Natural killer cell (primary cell): ENCODE data around the gene UGT1A8. TPM values are rescaled to one million over a fixed set of nuclear protein-coding genes. Genes with fewer than 3 reads are reported as not detected.
"Not testable (repeated sequence)": the region's sequence is repeated elsewhere in the genome, so short reads cannot be mapped to it uniquely, and the experiment has no call there.

ENCODE experiments used
- ATAC-seq, 3 donors: fragments of 150-1000 bp in 2 of 3; fragments of 200-7000 bp in 1 of 3; cut with Tn5 transposase; 1 replicate in 1 of 3; 2 replicates in 2 of 3; pipeline ENCODE4 v1.10.0; 2021; ENCODE audit warnings: mild to moderate bottlenecking in 2 of 3, moderate library complexity in 2 of 3
- DNase-seq, 2 donors: peaks; one replicate each; pipeline versions ENCODE4 v3.0.0 to v3.0.0-alpha.2; 2013 to 2021; ENCODE audit warnings: mixed read lengths in 1 of 2
- H3K27ac ChIP-seq: one replicate; pipeline ENCODE4 v1.5.1; 2013; ENCODE audit warnings: mild to moderate bottlenecking, low read length
- H3K27me3 ChIP-seq: one replicate; pipeline ENCODE4 v1.6.1; 2013; ENCODE audit warnings: low read length; ENCODE audit not compliant: control insufficient read depth, insufficient read depth
- H3K36me3 ChIP-seq: one replicate; pipeline ENCODE4 v1.6.1; 2013; ENCODE audit warnings: low read length; ENCODE audit not compliant: control insufficient read depth, insufficient read depth
- H3K4me1 ChIP-seq: one replicate; pipeline ENCODE4 v1.6.1; 2013; ENCODE audit warnings: low read length; ENCODE audit not compliant: control insufficient read depth, insufficient read depth
- H3K4me3 ChIP-seq: one replicate; pipeline ENCODE4 v1.5.1; 2013; ENCODE audit warnings: low read length
- H3K9me3 ChIP-seq: one replicate; pipeline ENCODE4 v1.6.1; 2013; ENCODE audit warnings: low read length; ENCODE audit not compliant: control insufficient read depth, insufficient read depth
- H3K27ac Mint-ChIP-seq, 2 donors: one replicate each; pipeline ENCODE4 v1.8.0; 2022; ENCODE audit warnings: mild to moderate bottlenecking in 2 of 2, mixed read lengths in 2 of 2, moderate library complexity in 1 of 2
- H3K27me3 Mint-ChIP-seq, 2 donors: one replicate each; pipeline ENCODE4 v1.8.0; 2022; ENCODE audit warnings: low read depth in 2 of 2, mixed read lengths in 2 of 2
- H3K36me3 Mint-ChIP-seq: one replicate; pipeline ENCODE4 v1.8.0; 2022; ENCODE audit warnings: mixed read lengths
- H3K4me1 Mint-ChIP-seq, 2 donors: one replicate each; pipeline ENCODE4 v1.8.0; 2022; ENCODE audit warnings: mixed read lengths in 2 of 2
- H3K4me3 Mint-ChIP-seq: one replicate; pipeline ENCODE4 v1.8.0; 2022; ENCODE audit warnings: mild to moderate bottlenecking, moderate library complexity, mixed read lengths
- H3K9me3 Mint-ChIP-seq, 2 donors: one replicate each; pipeline ENCODE4 v1.8.0; 2022; ENCODE audit warnings: mixed read lengths in 2 of 2
- WGBS: methylation state at CpG from one replicate; pipeline ENCODE4 v1.1.7; 2013; ENCODE audit warnings: missing lambda C conversion rate; ENCODE audit not compliant: insufficient coverage; 5-methylcytosine and 5-hydroxymethylcytosine counted together
- intact Hi-C: fragments of 100-400 bp; cut with micrococcal nuclease; formaldehyde crosslinking; loops from one replicate; pipeline ENCODE4 v1.14.2; 2022
- total RNA-seq, 4 donors: library from RNA; stranded (reverse); fragments of 120-200 nt in 1 of 4; gene quantifications; one replicate each; pipeline versions ENCODE4 v1.2.3 to v1.2.4, GENCODE V29; 2013 to 2022
- TF ChIP-seq, protein P1 (sequence below): fragments of 200-600 bp; IDR thresholded peaks from one replicate; pipeline ENCODE4 v1.8.0; 2022; ENCODE audit warnings: antibody characterized with exemption

Gene UGT1A8
- total RNA-seq, 3 donors from 2014 or later (not counting 1 experiment from before 2014, with no cell fraction given), result not detected

DNA sequence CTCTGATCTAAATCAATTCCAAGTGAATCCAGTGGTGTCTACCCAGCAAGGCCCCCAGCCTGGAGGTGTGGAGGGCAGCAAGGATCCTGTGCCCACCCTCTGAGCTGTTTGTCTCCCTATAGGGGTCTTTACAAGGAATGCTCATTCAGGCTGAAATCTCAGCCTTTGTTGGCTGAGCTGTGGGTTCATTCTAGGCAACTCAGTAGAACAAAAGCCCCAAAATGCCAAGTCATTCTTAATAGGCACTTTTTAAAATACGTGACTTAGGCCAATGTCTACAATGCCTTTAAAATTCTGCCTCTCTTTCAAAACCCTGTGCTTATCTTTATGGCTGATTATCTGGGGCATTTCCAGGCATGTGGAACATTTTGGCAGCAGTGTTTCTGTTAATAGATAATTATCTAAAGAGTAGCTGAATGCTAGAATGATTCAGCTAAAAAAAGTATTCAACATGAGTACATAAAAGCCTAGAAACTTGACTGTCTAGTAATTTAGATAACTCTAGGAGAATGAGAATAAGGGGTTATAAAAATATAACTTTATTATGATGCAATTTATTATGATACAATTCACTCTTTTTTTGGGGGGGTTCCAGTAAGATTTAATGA lies 82.7 kb downstream of the UGT1A8 start:
- intact Hi-C loops, result no loop called here
- WGBS, result 67% methylated on average over 1 of the region's 1 CpG
- Histone ChIP-seq H3K9me3 (no peaks in the 10 kb centered on the region), H3K27me3 (no peaks in the 10 kb centered on the region), H3K4me1 (no peaks in the 10 kb centered on the region), H3K27ac (no peak overlapping the region), H3K36me3 (no peaks in the 10 kb centered on the region), H3K4me3 (no peak overlapping the region)
- TF ChIP-seq, protein P1, sequence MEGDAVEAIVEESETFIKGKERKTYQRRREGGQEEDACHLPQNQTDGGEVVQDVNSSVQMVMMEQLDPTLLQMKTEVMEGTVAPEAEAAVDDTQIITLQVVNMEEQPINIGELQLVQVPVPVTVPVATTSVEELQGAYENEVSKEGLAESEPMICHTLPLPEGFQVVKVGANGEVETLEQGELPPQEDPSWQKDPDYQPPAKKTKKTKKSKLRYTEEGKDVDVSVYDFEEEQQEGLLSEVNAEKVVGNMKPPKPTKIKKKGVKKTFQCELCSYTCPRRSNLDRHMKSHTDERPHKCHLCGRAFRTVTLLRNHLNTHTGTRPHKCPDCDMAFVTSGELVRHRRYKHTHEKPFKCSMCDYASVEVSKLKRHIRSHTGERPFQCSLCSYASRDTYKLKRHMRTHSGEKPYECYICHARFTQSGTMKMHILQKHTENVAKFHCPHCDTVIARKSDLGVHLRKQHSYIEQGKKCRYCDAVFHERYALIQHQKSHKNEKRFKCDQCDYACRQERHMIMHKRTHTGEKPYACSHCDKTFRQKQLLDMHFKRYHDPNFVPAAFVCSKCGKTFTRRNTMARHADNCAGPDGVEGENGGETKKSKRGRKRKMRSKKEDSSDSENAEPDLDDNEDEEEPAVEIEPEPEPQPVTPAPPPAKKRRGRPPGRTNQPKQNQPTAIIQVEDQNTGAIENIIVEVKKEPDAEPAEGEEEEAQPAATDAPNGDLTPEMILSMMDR, result no peak
- no peaks in the 10 kb centered on the region for H3K9me3 Mint-ChIP-seq
- no peak overlapping the region for H3K27ac Mint-ChIP-seq
- H3K4me3 Mint-ChIP-seq, result no peak overlapping the region
- DNase-seq (no peak), ATAC-seq (peak in 1 of 3 donors; percentile 68)
- H3K4me1 Mint-ChIP-seq, result no peaks in the 10 kb centered on the region
- peaks cover 13 to 24% of the 10 kb centered on the region in 2 donors for H3K27me3 Mint-ChIP-seq
- H3K36me3 Mint-ChIP-seq, result peaks cover 6% of the 10 kb centered on the region

- no CpG with 5 or more reads among the region's 5 CpGs for WGBS
Measured at GRCh38 chr2:233700842-233701241, 83.4 kb downstream of the UGT1A8 start.

GRCh38 chr2:233702238-233702637 lies 84.8 kb downstream of the UGT1A8 start:
- no peak for ATAC-seq
- Mint-ChIP-seq H3K36me3 (peaks cover 6% of the 10 kb centered on the region), H3K9me3 (no peaks in the 10 kb centered on the region), H3K27ac (no peak overlapping the region), H3K4me3 (no peak overlapping the region), H3K27me3 (peaks cover 9 to 12% of the 10 kb centered on the region in 2 donors), H3K4me1 (no peaks in the 10 kb centered on the region)
- Histone ChIP-seq H3K27me3 (no peaks in the 10 kb centered on the region), H3K9me3 (no peaks in the 10 kb centered on the region), H3K4me3 (no peak overlapping the region), H3K27ac (no peak overlapping the region), H3K4me1 (no peaks in the 10 kb centered on the region), H3K36me3 (no peaks in the 10 kb centered on the region)
- WGBS, result no CpG with 5 or more reads among the region's 3 CpGs
- TF ChIP-seq, protein P1, result no peak
- intact Hi-C loops, result no loop called here
- no peak for DNase-seq

More at GRCh38 chr2:233700842-233701241, 83.4 kb downstream of the UGT1A8 start:
- DNase-seq, ATAC-seq, H3K27ac ChIP-seq, H3K9me3 ChIP-seq, intact Hi-C loops, H3K27me3 ChIP-seq, H3K4me3 Mint-ChIP-seq, H3K27ac Mint-ChIP-seq, H3K9me3 Mint-ChIP-seq, H3K4me1 ChIP-seq, H3K4me1 Mint-ChIP-seq, H3K36me3 ChIP-seq, H3K4me3 ChIP-seq, H3K36me3 Mint-ChIP-seq: not testable (repeated sequence)
- H3K27me3 Mint-ChIP-seq, result peaks cover 13 to 20% of the 10 kb centered on the region in 2 donors

- Mint-ChIP-seq H3K27ac (no peak overlapping the region), H3K4me1 (no peaks in the 10 kb centered on the region)
- intact Hi-C loops, result no loop called here
Measured at GRCh38 chr2:233705911-233706506, 88.6 kb downstream of the UGT1A8 start.

More at GRCh38 chr2:233705911-233706506, 88.6 kb downstream of the UGT1A8 start:
- no peak overlapping the region for H3K4me3 ChIP-seq
- ATAC-seq (no peak), DNase-seq (no peak)
- H3K4me1 ChIP-seq, result no peaks in the 10 kb centered on the region
- no peak overlapping the region for H3K4me3 Mint-ChIP-seq
- TF ChIP-seq, protein P1, result no peak
- 49% methylated on average over 4 of the region's 4 CpGs for WGBS
- H3K27ac ChIP-seq, result no peak overlapping the region
- no peaks in the 10 kb centered on the region for H3K27me3 ChIP-seq
- H3K9me3 Mint-ChIP-seq, result no peaks in the 10 kb centered on the region
- peaks cover 18 to 21% of the 10 kb centered on the region in 2 donors for H3K27me3 Mint-ChIP-seq
- H3K9me3 ChIP-seq, result no peaks in the 10 kb centered on the region
- no peaks in the 10 kb centered on the region for H3K36me3 ChIP-seq
- H3K36me3 Mint-ChIP-seq, result peaks cover 6% of the 10 kb centered on the region
